ENCODE results near the gene MGAT5B. TPM values are rescaled to one million over a fixed set of nuclear protein-coding genes. Genes with fewer than 3 reads are reported as not detected.
"Not testable (repeated sequence)": the region's sequence is repeated elsewhere in the genome, so short reads cannot be mapped to it uniquely, and the experiment has no call there.

MGAT5B gene
- polyA plus RNA-seq, 1 donor from 2014 or later = not detected

DNA sequence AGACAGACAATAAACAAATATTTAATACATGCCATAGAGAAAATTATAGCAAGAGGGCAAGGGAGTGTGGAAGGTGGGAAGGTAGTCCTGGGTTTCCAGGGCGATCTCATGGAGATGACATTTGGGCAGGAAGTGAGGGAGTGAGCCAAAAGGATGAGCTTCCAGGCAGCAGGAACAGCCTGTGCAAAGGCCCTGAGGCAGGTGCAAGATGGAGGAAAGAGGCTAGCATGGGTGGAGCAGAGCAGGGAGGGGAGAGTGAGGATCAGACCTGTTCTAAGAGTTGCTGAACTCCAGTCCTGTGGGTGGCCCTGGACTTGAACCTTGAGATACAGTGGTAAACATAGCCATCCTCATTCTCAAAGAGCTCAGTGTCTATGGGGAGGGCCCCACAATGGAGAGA, 94.7 kb downstream of the MGAT5B start:
- no peak overlapping the region for H3K4me3 Mint-ChIP-seq
- H3K27me3 Mint-ChIP-seq = peaks cover 30% of the 10 kb centered on the region
- no peaks in the 10 kb centered on the region for H3K36me3 Mint-ChIP-seq
- H3K4me1 Mint-ChIP-seq = peaks cover 5 to 11% (median 11%) of the 10 kb centered on the region in 3 donors
- H3K9me3 Mint-ChIP-seq = peaks cover 0 to 2% (median 1%) of the 10 kb centered on the region in 3 donors
- H3K27ac Mint-ChIP-seq = peak overlapping the region in 1 of 3 donors; percentile 21

DNA sequence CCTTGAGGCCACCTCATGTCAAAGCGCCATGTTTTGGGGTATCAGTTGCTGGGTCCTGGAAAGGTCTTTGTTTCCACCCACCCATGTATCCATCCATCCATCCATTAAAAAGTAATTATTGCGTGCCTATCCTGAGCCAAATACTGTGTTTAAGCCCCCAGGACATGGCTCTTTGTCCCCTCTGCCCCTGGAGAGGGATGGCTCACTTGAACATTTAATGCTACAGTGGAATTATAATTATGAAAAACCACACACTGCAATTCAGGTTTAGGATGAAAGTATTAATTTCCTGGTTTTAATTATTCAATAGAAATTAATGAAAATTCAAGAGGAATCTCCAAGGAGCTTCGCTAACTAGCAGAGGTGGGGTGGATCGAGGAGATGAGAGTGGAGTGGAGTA, 97.8 kb downstream of the MGAT5B start:
- H3K27me3 Mint-ChIP-seq = peaks cover 43% of the 10 kb centered on the region
- H3K36me3 Mint-ChIP-seq = no peaks in the 10 kb centered on the region
- H3K4me1 Mint-ChIP-seq = peaks cover 10 to 12% (median 12%) of the 10 kb centered on the region in 3 donors
- peak overlapping the region in 2 of 4 donors; percentile 2 to 33 for H3K4me3 Mint-ChIP-seq
- H3K9me3 Mint-ChIP-seq = peaks cover 0 to 2% (median 1%) of the 10 kb centered on the region in 3 donors
- no peak overlapping the region for H3K27ac Mint-ChIP-seq

DNA sequence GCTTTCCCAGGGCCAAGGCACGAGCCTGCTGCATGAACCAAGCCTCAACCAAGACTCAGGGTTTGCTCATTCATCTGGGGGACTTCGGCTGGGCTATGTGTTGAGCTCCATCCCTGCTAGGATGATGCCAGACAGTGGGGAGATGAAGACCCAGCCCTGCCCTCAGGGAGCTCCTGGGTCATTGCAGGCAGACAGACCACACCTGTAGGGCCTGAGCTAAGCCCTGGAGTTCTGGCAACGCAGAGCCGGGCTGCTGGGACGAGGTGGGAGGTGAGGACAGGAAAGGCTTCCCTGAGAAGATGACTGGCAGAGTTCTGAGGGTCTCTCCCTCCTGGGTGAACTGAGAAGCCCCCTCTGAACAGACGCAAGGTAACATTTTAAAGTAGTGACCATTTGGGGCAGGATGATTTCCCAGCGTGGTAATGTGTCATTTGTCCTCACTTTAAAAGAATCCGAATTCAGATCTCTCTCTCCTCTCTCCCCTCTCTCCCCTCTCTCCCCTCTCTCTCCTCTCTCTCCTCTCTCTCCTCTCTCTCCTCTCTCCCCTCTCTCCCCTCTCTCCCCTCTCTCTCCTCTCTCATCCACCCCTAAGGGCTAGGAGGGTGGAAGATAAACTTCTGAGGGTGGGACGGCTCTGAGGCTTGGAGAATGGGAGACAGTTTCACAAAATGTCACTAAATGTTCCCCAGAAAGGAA, 98.4 kb downstream of the MGAT5B start:
- no peak overlapping the region for H3K4me3 Mint-ChIP-seq
- peaks cover 43% of the 10 kb centered on the region for H3K27me3 Mint-ChIP-seq
- peaks cover 0 to 2% (median 1%) of the 10 kb centered on the region in 3 donors for H3K9me3 Mint-ChIP-seq
- H3K27ac Mint-ChIP-seq = peak overlapping the region in 1 of 3 donors; percentile 4
- H3K4me1 Mint-ChIP-seq = peaks cover 10 to 12% (median 12%) of the 10 kb centered on the region in 3 donors
- H3K36me3 Mint-ChIP-seq = no peaks in the 10 kb centered on the region

DNA sequence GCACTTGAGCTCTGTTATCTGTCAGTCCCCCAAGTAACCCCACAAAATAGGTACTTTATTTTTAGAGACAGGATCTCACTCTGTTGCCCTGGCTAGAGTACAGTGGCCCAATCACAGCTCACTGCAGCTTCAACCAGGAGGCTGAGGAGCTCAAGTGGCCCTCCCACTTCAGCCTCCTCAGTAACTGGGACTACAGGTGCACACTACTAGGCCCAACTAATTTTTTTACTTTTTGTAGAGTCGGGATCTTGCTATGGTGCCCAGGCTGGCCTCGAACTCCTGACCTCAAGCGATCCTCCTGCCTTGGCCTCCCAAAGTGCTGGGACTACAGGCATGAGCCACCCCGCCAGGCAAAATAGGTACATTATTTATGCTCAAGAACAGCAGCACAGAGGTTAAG, 99.6 kb downstream of the MGAT5B start:
- Mint-ChIP-seq H3K36me3 (no peaks in the 10 kb centered on the region), H3K27me3 (peaks cover 41% of the 10 kb centered on the region), H3K27ac (peak overlapping the region in 1 of 3 donors; percentile 4), H3K4me3 (peak overlapping the region in 1 of 4 donors; percentile 51), H3K4me1 (peaks cover 10 to 12% (median 10%) of the 10 kb centered on the region in 3 donors), H3K9me3 (peaks cover 0 to 1% (median 0%) of the 10 kb centered on the region in 3 donors)

DNA sequence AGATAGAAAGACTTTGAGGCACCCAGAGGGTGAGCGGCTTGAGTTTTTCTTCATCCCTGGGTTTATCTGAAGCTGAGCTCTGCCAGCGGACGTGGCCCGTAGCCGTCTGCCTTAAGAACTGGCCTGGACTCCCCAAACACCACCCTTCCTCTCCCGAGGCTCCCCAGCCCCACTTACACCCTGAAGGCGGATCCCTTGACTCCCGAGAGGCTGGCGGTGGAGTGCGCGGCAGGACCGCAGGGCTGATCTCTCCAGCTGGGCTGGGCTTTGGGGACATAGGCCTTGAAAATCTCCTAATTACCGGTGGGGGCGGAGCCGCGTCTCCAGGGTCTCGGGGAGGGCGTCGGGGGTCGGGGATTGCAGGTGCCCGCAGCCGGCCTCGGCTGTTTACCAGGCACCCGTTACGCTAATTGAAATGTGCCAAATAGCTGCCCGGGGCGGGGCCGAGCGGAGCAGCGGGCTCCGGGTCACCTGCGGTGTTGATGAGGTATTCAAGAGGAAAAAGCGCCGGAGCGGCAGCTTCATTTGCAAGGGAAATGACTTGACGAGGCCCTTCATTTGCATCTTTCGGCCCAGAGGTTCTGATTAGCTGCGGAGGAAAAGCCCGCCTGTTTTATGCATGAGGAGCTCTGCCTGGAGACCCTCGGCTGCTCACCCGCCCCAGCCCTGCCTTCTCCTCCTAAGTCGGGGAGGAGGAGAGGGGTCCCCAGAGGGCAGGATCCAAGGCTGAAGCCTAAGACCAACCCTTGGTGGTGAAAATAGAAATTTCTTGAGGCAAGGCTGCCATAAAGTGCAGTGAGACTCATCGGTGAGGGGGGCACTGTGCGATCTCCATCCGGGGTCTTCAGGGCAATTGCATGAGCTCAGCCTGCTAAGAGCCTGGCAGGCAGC, 100.7 kb downstream of the MGAT5B start:
- Mint-ChIP-seq H3K9me3 (peaks cover 0 to 1% (median 0%) of the 10 kb centered on the region in 3 donors), H3K36me3 (no peaks in the 10 kb centered on the region), H3K4me1 (peaks cover 10 to 12% (median 10%) of the 10 kb centered on the region in 3 donors), H3K27me3 (peaks cover 41% of the 10 kb centered on the region), H3K27ac (peak overlapping the region; percentile 83 to 98 (median 88)), H3K4me3 (peak overlapping the region; percentile 78 to 95 (median 92))

DNA sequence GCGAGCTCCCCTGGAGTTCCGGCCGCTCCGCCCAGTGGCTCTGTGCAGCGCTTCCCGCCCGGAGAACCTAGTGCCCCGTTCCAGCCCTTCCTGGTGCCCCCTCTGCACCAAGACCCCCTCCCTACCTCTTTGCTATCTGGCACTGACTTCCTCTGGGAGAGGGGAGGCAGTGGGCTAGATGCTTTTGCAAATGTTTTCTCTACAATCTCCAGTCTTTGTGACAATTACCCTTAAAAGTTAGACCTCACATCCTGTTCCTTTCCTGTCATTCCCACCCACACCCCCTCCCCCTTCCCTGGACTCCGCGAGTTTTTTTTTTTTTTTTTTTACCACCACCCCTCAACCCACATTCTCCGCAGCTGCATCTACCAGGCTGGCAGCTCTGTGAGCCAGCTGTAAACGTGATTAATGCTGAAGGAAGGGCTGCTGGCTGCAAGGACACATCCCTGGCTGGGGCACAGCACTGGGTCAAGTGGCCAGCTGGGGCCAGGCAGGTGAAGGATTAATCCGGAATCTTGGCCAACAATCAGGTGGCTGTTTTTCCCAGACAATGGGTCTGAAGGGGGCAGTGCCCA, 101.5 kb downstream of the MGAT5B start:
- Mint-ChIP-seq H3K36me3 (no peaks in the 10 kb centered on the region), H3K9me3 (peaks cover 0 to 1% (median 0%) of the 10 kb centered on the region in 3 donors), H3K27me3 (peaks cover 41% of the 10 kb centered on the region), H3K4me1 (peaks cover 10 to 12% (median 10%) of the 10 kb centered on the region in 3 donors), H3K27ac (peak overlapping the region in 2 of 3 donors; percentile 88 to 98), H3K4me3 (peak overlapping the region; percentile 78 to 95 (median 92))

DNA sequence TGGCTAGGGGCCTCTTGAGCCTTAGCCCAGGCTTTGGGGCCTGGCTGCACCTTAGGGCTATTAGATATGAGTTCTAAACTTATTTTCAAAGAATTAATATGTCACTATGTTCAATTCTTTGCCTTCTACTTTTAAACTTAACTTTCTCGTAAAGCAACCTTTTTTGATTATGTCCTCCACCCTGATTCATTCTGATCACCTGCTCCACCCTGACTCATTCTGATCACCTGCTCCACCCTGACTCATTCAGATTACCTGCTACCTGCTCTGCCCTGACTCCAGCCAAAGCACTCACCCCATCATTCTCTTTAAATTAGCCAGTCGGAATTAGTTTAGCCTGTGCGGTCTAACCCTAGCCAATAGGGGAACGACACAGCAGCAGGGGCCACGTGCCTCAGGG, 102.0 kb downstream of the MGAT5B start:
- not testable (repeated sequence) for H3K9me3 Mint-ChIP-seq, H3K27ac Mint-ChIP-seq, H3K36me3 Mint-ChIP-seq
- H3K4me1 Mint-ChIP-seq = peaks cover 10 to 12% (median 10%) of the 10 kb centered on the region in 3 donors
- peak overlapping the region in 2 of 4 donors; percentile 63 to 93 for H3K4me3 Mint-ChIP-seq
- H3K27me3 Mint-ChIP-seq = peaks cover 41% of the 10 kb centered on the region

DNA sequence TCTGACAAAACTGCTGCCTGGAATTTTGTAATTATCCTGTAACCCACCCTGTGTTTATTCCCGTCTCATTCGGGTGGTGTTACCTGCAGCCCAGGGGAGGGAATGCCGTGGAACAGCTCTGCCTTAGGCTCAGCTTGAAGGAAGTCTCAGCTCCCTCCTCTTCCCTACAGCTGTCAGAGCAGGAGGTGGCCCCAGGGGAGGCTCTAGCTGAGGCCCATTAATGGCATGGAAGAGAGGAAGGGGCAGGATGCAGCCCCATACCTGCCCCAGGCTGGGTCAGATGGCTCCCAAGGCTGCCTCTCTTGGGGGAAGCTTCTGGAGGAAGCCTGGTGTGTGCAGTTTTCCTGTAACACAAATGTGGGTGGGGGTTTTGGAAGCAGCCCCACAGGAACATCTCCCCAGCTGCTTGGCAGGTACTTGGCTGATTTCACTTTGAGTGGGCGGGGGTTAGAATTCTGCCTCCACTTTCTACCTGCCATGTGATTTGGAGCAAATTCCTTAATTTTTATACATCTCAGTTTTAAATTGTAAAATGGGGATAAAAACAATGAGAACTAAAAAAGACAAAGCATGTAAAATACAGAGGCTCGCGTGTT, 103.9 kb downstream of the MGAT5B start:
- Mint-ChIP-seq H3K4me1 (peaks cover 10 to 12% (median 10%) of the 10 kb centered on the region in 3 donors), H3K27ac (no peak overlapping the region), H3K36me3 (no peaks in the 10 kb centered on the region), H3K9me3 (peaks cover 5 to 9% (median 8%) of the 10 kb centered on the region in 3 donors), H3K4me3 (no peak overlapping the region), H3K27me3 (peaks cover 34% of the 10 kb centered on the region)

DNA sequence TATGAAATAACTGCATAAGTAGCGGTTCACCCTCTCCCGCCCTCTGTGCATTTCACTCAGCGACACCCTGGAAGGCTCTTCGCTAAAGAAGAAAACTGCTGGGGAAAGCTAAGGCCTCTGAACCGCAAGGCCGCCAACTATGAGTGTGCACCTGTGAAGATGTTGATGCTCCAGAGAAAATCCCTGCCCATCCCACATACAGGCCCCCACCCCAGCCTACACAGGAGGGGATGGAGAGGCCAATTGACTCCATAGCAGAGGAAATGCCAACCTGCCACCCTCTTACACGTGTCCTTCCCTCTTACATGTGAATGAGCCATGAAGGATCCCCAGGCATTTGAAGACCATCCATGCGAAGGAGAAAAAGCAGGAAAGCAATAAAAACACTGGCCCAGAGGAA, 104.8 kb downstream of the MGAT5B start:
- Mint-ChIP-seq H3K27ac (no peak overlapping the region), H3K4me3 (no peak overlapping the region), H3K27me3 (peaks cover 27% of the 10 kb centered on the region), H3K36me3 (no peaks in the 10 kb centered on the region), H3K4me1 (peaks cover 10 to 12% (median 10%) of the 10 kb centered on the region in 3 donors), H3K9me3 (peaks cover 6 to 11% (median 9%) of the 10 kb centered on the region in 3 donors)

DNA sequence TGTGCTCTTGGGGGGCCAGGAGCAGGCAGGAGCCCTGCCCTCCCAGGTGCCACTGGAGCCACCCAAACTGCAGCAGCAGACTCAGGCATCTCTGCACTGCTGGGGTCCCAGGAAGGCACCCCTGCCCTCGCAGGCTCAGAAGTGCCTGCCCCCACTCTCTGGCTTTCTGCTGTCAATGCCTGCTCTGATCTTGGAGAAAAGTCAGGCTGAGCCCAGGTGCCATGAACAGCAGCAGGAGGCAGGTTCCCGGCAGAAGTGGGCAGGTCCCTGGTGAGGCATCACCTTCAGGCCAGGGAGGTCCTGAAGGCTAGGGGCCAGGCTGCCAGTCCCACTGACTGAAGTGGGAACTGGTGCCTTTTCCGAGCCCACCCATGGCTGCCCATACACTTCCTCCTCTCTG, 106.5 kb downstream of the MGAT5B start:
- Mint-ChIP-seq H3K27me3 (peaks cover 11% of the 10 kb centered on the region), H3K4me1 (peaks cover 0 to 2% (median 0%) of the 10 kb centered on the region in 3 donors), H3K9me3 (peaks cover 7 to 16% (median 16%) of the 10 kb centered on the region in 3 donors), H3K36me3 (no peaks in the 10 kb centered on the region), H3K4me3 (no peak overlapping the region), H3K27ac (no peak overlapping the region)

DNA sequence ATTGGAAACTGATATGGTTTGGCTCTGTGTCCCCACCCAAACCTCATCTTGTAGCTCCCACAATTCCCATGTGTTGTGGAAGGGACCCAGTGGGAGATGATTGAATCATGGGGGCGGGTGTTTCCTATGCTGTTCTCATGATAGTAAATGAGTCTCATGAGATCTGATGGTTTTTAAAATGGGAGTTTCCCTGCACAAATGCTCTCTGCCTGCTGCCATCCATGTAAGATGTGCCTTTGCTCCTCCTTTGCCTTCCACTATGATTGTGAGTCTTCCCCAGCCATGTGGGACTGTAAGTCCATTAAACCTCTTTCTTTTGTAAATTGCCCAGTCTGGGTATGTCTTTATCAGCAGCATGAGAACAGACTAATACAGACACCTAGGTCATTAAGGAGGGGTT, 109.8 kb downstream of the MGAT5B start:
- not testable (repeated sequence) for H3K27ac Mint-ChIP-seq, H3K4me1 Mint-ChIP-seq, H3K4me3 Mint-ChIP-seq, H3K36me3 Mint-ChIP-seq
- H3K9me3 Mint-ChIP-seq = peaks cover 7 to 16% (median 16%) of the 10 kb centered on the region in 3 donors
- H3K27me3 Mint-ChIP-seq = peaks cover 14% of the 10 kb centered on the region

DNA sequence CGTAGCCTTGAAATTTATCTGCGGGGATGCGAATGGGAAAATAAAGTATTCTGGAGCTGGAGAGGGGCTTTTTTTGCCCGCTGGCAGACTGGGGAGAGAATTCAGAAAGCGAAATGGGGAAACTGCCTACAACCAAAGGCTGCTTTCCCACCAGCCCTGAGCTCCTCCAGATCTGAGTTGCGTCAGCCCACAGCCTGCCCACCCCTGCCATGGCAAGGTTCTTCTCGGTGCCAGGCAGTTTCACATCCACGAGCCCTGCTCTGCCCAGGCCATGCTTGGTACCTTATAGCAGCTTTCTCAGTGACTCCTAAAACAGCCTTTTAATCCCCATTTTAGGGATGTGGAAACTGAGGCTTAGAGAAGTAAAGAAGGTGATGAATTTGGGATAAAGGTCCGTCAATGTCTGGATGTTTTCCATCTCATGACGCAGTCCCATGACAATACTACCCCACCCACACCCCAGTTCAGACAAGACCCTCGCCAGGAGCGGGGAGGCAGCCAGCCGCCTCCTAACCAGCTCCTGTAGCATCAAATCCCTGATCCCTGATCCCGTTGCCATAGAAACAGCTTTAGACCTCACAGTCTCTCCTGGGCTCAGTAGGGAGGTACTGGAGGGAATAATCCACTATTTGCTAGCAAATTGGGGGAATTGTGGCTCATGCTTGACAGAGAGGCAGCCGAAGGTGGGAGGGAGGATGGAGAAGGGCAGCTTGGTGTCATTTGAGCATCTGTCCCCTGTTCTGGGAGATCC, 113.5 kb downstream of the MGAT5B start:
- Mint-ChIP-seq H3K4me3 (no peak overlapping the region), H3K4me1 (peaks cover 3 to 9% (median 5%) of the 10 kb centered on the region in 3 donors), H3K27ac (no peak overlapping the region), H3K27me3 (peaks cover 23% of the 10 kb centered on the region), H3K36me3 (no peaks in the 10 kb centered on the region), H3K9me3 (peaks cover 2 to 8% (median 7%) of the 10 kb centered on the region in 3 donors)

DNA sequence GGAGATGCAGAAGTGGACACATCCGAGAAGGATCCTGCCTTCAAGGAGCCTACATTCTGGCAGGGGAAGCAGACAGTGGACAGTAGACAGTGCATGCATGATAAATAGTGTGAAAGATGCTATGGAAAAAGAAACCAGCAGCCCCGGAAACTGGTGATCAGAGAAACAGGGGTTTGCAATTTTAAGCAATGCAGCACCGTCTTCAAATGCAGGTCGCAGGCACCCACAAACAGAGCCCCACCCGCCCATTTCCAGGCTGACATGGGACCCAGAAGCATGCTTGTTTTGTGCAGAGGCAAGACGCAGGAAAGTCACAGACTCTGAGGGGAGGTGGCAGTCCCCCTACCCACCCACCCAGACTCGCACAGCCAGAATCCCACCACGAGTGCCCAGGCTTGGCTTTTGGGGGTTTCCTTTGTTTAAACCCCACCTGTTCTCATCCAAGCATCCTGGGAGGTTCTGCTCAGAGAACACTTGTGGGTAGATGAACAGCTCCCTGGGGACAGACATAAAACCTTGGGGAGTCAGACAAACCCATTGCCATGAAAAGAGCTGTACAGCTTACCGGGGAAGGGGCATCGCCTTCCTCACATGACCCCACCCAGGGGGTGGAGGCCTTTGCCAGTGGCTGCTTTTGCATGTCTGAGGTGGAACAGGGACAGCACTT, 114.3 kb downstream of the MGAT5B start:
- Mint-ChIP-seq H3K9me3 (peaks cover 2 to 8% (median 6%) of the 10 kb centered on the region in 3 donors), H3K4me1 (peaks cover 3 to 9% (median 5%) of the 10 kb centered on the region in 3 donors), H3K27me3 (peaks cover 22% of the 10 kb centered on the region), H3K4me3 (peak overlapping the region in 1 of 4 donors; percentile 51), H3K36me3 (no peaks in the 10 kb centered on the region), H3K27ac (no peak overlapping the region)
